NB4 (cell line): ENCODE data around the gene OLFML3.

Source experiments
- POLR2A ChIP-seq: IDR thresholded peaks from 2 replicates; pipeline ENCODE4 v1.6.1; 2011; ENCODE audit warnings: mild to moderate bottlenecking; ENCODE audit not compliant: insufficient read length; ENCODE audit errors: extremely low read depth
- TF ChIP-seq, protein P1 (sequence below): IDR thresholded peaks from one replicate; pipeline ENCODE4 v1.5.1; 2012; ENCODE audit warnings: low read depth, low read length
- TF ChIP-seq, protein P2 (sequence below): IDR thresholded peaks from 2 replicates; pipeline ENCODE4 v1.6.1; 2011; ENCODE audit warnings: low read depth, low read length

GRCh38 chr1:113987259-113987658 lies 8.0 kb downstream of the OLFML3 start:
- TF ChIP-seq, protein P1, sequence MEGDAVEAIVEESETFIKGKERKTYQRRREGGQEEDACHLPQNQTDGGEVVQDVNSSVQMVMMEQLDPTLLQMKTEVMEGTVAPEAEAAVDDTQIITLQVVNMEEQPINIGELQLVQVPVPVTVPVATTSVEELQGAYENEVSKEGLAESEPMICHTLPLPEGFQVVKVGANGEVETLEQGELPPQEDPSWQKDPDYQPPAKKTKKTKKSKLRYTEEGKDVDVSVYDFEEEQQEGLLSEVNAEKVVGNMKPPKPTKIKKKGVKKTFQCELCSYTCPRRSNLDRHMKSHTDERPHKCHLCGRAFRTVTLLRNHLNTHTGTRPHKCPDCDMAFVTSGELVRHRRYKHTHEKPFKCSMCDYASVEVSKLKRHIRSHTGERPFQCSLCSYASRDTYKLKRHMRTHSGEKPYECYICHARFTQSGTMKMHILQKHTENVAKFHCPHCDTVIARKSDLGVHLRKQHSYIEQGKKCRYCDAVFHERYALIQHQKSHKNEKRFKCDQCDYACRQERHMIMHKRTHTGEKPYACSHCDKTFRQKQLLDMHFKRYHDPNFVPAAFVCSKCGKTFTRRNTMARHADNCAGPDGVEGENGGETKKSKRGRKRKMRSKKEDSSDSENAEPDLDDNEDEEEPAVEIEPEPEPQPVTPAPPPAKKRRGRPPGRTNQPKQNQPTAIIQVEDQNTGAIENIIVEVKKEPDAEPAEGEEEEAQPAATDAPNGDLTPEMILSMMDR: no peak
- TF ChIP-seq, protein P2, sequence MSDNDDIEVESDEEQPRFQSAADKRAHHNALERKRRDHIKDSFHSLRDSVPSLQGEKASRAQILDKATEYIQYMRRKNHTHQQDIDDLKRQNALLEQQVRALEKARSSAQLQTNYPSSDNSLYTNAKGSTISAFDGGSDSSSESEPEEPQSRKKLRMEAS: no peak
- no peak for TF ChIP-seq POLR2A
